SK-N-SH treated with all-trans-retinoic acid at 6 μM for 48 hours (cell line): Measurements from ENCODE around the gene IFRD2.
A peak's percentile ranks its signal among the peaks of the same experiment; 100 is the strongest.

Source experiments
- BACH2 ChIP-seq: fragments of 250-450 bp; sonication (Bioruptor Pico); IDR thresholded peaks from 2 replicates; pipeline ENCODE4 v1.9.0; 2021; ENCODE audit warnings: mild to moderate bottlenecking, borderline replicate concordance
- CREB5 ChIP-seq: fragments of 250-450 bp; sonication (Bioruptor Pico); IDR thresholded peaks from 2 replicates; pipeline ENCODE4 v1.5.1; 2020; ENCODE audit warnings: low read depth, mild to moderate bottlenecking, moderate library complexity
- CSDC2 ChIP-seq: fragments of 250-450 bp; sonication (Bioruptor Pico); IDR thresholded peaks from 2 replicates; pipeline ENCODE4 v1.5.0; 2020; ENCODE audit warnings: mild to moderate bottlenecking, moderate library complexity
- CSRNP3 ChIP-seq: fragments of 250-450 bp; sonication (Bioruptor Pico); IDR thresholded peaks from 2 replicates; pipeline ENCODE4 v1.5.1; 2021; ENCODE audit warnings: mild to moderate bottlenecking, moderate library complexity
- ISL1 ChIP-seq: fragments of 250-450 bp; sonication (Bioruptor Pico); IDR thresholded peaks from 2 replicates; pipeline ENCODE4 v2.1.2; 2022; ENCODE audit warnings: mild to moderate bottlenecking, moderate library complexity
- PPARA ChIP-seq: fragments of 250-450 bp; sonication (Bioruptor Pico); IDR thresholded peaks from 2 replicates; pipeline ENCODE4 v1.5.0; 2020; ENCODE audit warnings: mild to moderate bottlenecking, borderline replicate concordance
- RARB ChIP-seq: fragments of 250-450 bp; sonication (Bioruptor Pico); IDR thresholded peaks from 2 replicates; pipeline ENCODE4 v1.8.0; 2021; ENCODE audit warnings: mild to moderate bottlenecking, moderate library complexity
- SNAI2 ChIP-seq: fragments of 250-450 bp; sonication (Bioruptor Pico); IDR thresholded peaks from 2 replicates; pipeline ENCODE4 v1.5.0; 2020; ENCODE audit warnings: mild to moderate bottlenecking, moderate library complexity
- TCF4 ChIP-seq: fragments of 250-450 bp; sonication (Bioruptor Pico); IDR thresholded peaks from 2 replicates; pipeline ENCODE4 v1.8.0; 2021; ENCODE audit warnings: mild to moderate bottlenecking, moderate library complexity, borderline replicate concordance
- ZC3H10 ChIP-seq: fragments of 250-450 bp; sonication (Bioruptor Pico); IDR thresholded peaks from 2 replicates; pipeline ENCODE4 v1.5.1; 2021; ENCODE audit warnings: mild to moderate bottlenecking, moderate library complexity
- ZFP3 ChIP-seq: fragments of 250-450 bp; sonication (Bioruptor Pico); IDR thresholded peaks from 2 replicates; pipeline ENCODE4 v1.5.0; 2020; ENCODE audit warnings: mild to moderate bottlenecking, moderate library complexity
- ZFP30 ChIP-seq: fragments of 450-650 bp; formaldehyde crosslinking; IDR thresholded peaks from 2 replicates; pipeline ENCODE4 v1.5.0; 2022; ENCODE audit warnings: mild to moderate bottlenecking, moderate library complexity
- ZNF70 ChIP-seq: fragments of 450-650 bp; formaldehyde crosslinking; IDR thresholded peaks from 2 replicates; pipeline ENCODE4 v1.5.0; 2020; ENCODE audit warnings: mild to moderate bottlenecking, moderate library complexity
- TF ChIP-seq, protein P1 (sequence below): fragments of 250-450 bp; sonication (Bioruptor Pico); IDR thresholded peaks from 2 replicates; pipeline ENCODE4 v1.8.0; 2020; ENCODE audit warnings: mild to moderate bottlenecking, moderate library complexity, borderline replicate concordance

DNA sequence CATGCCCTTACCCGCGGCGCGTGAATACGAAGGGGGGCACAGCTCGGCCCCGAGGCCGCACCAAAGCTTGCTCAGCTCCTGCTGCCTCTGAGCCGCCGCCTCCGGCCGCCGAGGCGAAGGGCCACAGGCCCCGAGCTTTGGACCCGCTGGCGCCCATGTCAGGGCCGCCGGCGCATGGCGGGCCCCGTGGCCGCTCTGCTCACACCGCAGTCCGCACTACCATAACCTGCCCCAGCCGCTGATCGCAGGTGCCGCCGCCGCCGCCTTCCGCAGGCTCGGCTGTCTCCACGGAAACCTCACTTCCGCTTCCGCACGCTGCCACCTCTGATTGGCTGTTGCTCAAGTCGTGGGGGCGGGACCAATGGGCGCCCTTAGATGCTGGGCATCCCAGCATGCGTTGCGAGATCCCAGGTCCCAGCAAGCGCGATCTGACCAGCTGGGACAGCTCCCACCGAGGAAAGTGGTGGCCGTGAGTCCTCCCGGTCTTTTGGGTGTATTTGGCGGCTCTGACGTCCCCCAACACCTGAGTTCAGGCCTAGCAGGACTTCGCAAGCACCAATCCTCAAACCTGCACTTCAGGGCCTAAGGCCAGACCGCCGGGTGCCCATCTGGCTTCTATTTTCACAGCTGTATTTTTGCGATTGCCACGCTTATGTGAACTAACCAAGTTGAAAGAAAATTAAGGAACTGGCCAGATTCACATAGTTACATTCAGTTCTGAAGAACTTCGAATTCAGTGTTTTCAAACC lies 35.9 kb upstream of the IFRD2 start, which contains the start of gene TUSC2:
- TF ChIP-seq RARB (CRISPR knock-in tag), result no peak
- TF ChIP-seq ZFP3 (CRISPR knock-in tag), result no peak
- TF ChIP-seq PPARA, result no peak
- no peak for TF ChIP-seq SNAI2 (CRISPR knock-in tag)
- no peak for TF ChIP-seq ZNF70 (CRISPR knock-in tag)
- TF ChIP-seq CSRNP3 (CRISPR knock-in tag), result no peak
- no peak for TF ChIP-seq BACH2 (CRISPR knock-in tag)
- no peak for TF ChIP-seq ZFP30 (CRISPR knock-in tag)
- TF ChIP-seq CSDC2 (CRISPR knock-in tag), result no peak
- TF ChIP-seq, protein P1, sequence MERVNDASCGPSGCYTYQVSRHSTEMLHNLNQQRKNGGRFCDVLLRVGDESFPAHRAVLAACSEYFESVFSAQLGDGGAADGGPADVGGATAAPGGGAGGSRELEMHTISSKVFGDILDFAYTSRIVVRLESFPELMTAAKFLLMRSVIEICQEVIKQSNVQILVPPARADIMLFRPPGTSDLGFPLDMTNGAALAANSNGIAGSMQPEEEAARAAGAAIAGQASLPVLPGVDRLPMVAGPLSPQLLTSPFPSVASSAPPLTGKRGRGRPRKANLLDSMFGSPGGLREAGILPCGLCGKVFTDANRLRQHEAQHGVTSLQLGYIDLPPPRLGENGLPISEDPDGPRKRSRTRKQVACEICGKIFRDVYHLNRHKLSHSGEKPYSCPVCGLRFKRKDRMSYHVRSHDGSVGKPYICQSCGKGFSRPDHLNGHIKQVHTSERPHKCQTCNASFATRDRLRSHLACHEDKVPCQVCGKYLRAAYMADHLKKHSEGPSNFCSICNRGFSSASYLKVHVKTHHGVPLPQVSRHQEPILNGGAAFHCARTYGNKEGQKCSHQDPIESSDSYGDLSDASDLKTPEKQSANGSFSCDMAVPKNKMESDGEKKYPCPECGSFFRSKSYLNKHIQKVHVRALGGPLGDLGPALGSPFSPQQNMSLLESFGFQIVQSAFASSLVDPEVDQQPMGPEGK (CRISPR knock-in tag), result no peak
- no peak for TF ChIP-seq CREB5 (CRISPR knock-in tag)
- TF ChIP-seq ZC3H10, result no peak
- 0 out of 2 replicates have a peak, but pooled peaks have one; percentile 38 for TF ChIP-seq TCF4 (CRISPR knock-in tag)
- TF ChIP-seq ISL1 (CRISPR knock-in tag), result no peak
